ENCODE measurements around the gene SLC25A42. TPM values are rescaled to one million over a fixed set of nuclear protein-coding genes. Genes with fewer than 3 reads are reported as not detected.

Gene SLC25A42
- total and polyA plus RNA-seq, 2 of the 4 experiments (the other 2 are of a cell fraction) = 2.0 to 9.9 TPM

GRCh38 chr19:19043881-19044280 is 19.9 kb upstream of the SLC25A42 start:
- Histone ChIP-seq H3K36me3 (ENCODE audit: control insufficient read depth, insufficient read depth, low read length) (peaks cover 26% of the 10 kb centered on the region), H3K4ac (ENCODE audit: low read depth, low read length) (no peak overlapping the region), H3K56ac (ENCODE audit: extremely low read depth, insufficient read depth, low read length) (no peak overlapping the region), H4K20me1 (ENCODE audit: insufficient read depth, low read length) (peaks cover 11% of the 10 kb centered on the region), H3K79me1 (ENCODE audit: low read depth in 1 of 2, low read length in 2 of 2) (peaks cover 35 to 39% of the 10 kb centered on the region in 2 experiments), H3K9ac (ENCODE audit: low read depth, low read length) (no peak overlapping the region), H4K91ac (ENCODE audit: insufficient read depth, low read depth, low read length) (no peak overlapping the region), H4K5ac (ENCODE audit: low read depth, low read length) (no peak overlapping the region), H2BK120ac (ENCODE audit: low read depth, low read length) (no peak overlapping the region), H2BK20ac (ENCODE audit: low read depth, low read length) (no peak overlapping the region), H3K4me3 (ENCODE audit: insufficient read depth, low read depth, low read length) (no peak overlapping the region), H3K14ac (replicated peaks; ENCODE audit: low read depth, low read length) (no peak overlapping the region), H3K4me2 (ENCODE audit: low read depth, low read length) (no peak overlapping the region), H2BK5ac (ENCODE audit: low read depth, low read length, poor library complexity, severe bottlenecking) (no peak overlapping the region), H2AK5ac (ENCODE audit: low read depth, low read length) (no peak overlapping the region), H3K18ac (ENCODE audit: low read depth, low read length) (no peak overlapping the region), H3K27me3 (ENCODE audit: control insufficient read depth, insufficient read depth, low read length) (no peaks in the 10 kb centered on the region), H4K8ac (ENCODE audit: low read depth in 2 of 2, low read length in 2 of 2) (no peak overlapping the region), H3K23ac (ENCODE audit: low read depth, low read length) (no peak overlapping the region), H3K9me3 (ENCODE audit: control insufficient read depth, insufficient read depth, low read length) (no peaks in the 10 kb centered on the region), H2AK9ac (replicated peaks; ENCODE audit: low read depth, low read length, poor library complexity) (no peak overlapping the region), H3K4me1 (ENCODE audit: control insufficient read depth, insufficient read depth, low read length) (peaks cover 4% of the 10 kb centered on the region; the same call in 1 of the 2 replicates), H2AFZ (replicated peaks; ENCODE audit: low read length, poor library complexity) (no peak overlapping the region), H3K9me1 (ENCODE audit: insufficient read depth, low read length) (peaks cover 9% of the 10 kb centered on the region), H3K27ac (ENCODE audit: insufficient read depth, low read length) (no peak overlapping the region), H2BK15ac (ENCODE audit: low read depth, low read length) (no peak overlapping the region)
- ATAC-seq (ENCODE audit: low read depth) (no peak), DNase-seq (no peak)
- intact Hi-C loops (cut with micrococcal nuclease) (no loop called here), in situ Hi-C loops (cut with MboI; ENCODE audit: low sequenced_read_pairs) (no loop called here), dilution Hi-C loops (cut with HindIII; ENCODE audit: low sequenced_read_pairs, unreplicated experiment) (no loop called here)
- WGBS, 2 experiments (ENCODE audit: extremely low coverage in 2 of 2, insufficient read length in 1 of 2) = 100% methylated on average over 1 of the region's 6 CpGs; no CpG with 5 or more reads in 1 of the 2 experiments
- no peak for TF ChIP-seq RCOR1 (IDR thresholded peaks at IDR 0.05; ENCODE audit: insufficient replicate concordance, low read length)
- no peak for TF ChIP-seq CHD1 (IDR thresholded peaks at IDR 0.05; ENCODE audit: low read depth, low read length)
- TF ChIP-seq, protein P1, sequence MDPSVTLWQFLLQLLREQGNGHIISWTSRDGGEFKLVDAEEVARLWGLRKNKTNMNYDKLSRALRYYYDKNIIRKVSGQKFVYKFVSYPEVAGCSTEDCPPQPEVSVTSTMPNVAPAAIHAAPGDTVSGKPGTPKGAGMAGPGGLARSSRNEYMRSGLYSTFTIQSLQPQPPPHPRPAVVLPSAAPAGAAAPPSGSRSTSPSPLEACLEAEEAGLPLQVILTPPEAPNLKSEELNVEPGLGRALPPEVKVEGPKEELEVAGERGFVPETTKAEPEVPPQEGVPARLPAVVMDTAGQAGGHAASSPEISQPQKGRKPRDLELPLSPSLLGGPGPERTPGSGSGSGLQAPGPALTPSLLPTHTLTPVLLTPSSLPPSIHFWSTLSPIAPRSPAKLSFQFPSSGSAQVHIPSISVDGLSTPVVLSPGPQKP (IDR thresholded peaks at IDR 0.05; ENCODE audit: borderline replicate concordance, low read depth, low read length) = no peak
- TF ChIP-seq RAD21 (IDR thresholded peaks at IDR 0.05; ENCODE audit: low read length) = no peak
- no peak for TF ChIP-seq NFE2L2 (IDR thresholded peaks at IDR 0.05; ENCODE audit: low read depth, low read length)
- TF ChIP-seq SMC3 (IDR thresholded peaks at IDR 0.05; ENCODE audit: low read depth, low read length) = no peak
- TF ChIP-seq POLR2A (IDR thresholded peaks at IDR 0.05; ENCODE audit: low read depth, low read length) = no peak
- TF ChIP-seq BHLHE40 (IDR thresholded peaks at IDR 0.05; ENCODE audit: low read depth, low read length) = no peak
- no peak for TF ChIP-seq MXI1 (IDR thresholded peaks at IDR 0.05; ENCODE audit: borderline replicate concordance, low read depth, low read length)
- TF ChIP-seq CTCF (conservative IDR thresholded peaks at IDR 0.05; ENCODE audit: low read depth, low read length) = no peak
- no peak for TF ChIP-seq USF2 (IDR thresholded peaks at IDR 0.05; ENCODE audit: low read depth, low read length)
- CTCF ChIA-PET = no interaction called here
- no TSS peak for BruUV-seq (replicated peaks)
- POLR2A ChIA-PET (ENCODE audit: unreplicated experiment) = no interaction called here
